Lower leg skin (tissue), 3 donors: ENCODE measurements around the gene LRTM2.

Experiments used
- POLR2A ChIP-seq, 2 donors: fragments of 450-650 bp; IDR thresholded peaks; one replicate each; pipeline ENCODE4 v1.6.1; 2016 to 2017; ENCODE audit warnings: antibody characterized with exemption in 2 of 2, mild to moderate bottlenecking in 1 of 2, moderate library complexity in 1 of 2
- TF ChIP-seq, protein P1 (sequence below), 3 donors: fragments of 450-650 bp; IDR thresholded peaks; one replicate each; pipeline ENCODE4 v1.5.1; 2016; ENCODE audit warnings: antibody characterized with exemption in 3 of 3, mild to moderate bottlenecking in 3 of 3, moderate library complexity in 2 of 3

DNA sequence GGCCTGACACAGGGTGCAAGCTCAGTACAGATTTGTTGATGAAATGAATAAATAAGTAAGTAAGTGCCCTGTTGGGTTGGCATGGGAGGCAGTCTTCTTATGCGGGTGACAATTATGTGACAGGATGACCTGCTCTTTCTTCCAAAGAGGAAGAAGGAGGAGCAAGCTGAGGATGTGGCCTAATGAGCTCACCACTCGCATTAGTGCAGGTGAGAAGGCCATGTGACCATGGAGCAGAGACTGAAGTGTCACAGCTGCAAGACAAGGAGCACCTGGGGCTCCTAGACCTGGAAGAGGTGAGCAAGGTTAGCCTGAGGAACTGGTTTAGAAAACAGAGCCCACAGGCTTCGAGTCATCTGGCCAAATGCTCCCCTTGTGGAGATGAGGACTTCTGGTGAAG, 34.9 kb downstream of the LRTM2 start:
- no peak for TF ChIP-seq POLR2A (IDR thresholded peaks at IDR 0.05)
- TF ChIP-seq, protein P1, sequence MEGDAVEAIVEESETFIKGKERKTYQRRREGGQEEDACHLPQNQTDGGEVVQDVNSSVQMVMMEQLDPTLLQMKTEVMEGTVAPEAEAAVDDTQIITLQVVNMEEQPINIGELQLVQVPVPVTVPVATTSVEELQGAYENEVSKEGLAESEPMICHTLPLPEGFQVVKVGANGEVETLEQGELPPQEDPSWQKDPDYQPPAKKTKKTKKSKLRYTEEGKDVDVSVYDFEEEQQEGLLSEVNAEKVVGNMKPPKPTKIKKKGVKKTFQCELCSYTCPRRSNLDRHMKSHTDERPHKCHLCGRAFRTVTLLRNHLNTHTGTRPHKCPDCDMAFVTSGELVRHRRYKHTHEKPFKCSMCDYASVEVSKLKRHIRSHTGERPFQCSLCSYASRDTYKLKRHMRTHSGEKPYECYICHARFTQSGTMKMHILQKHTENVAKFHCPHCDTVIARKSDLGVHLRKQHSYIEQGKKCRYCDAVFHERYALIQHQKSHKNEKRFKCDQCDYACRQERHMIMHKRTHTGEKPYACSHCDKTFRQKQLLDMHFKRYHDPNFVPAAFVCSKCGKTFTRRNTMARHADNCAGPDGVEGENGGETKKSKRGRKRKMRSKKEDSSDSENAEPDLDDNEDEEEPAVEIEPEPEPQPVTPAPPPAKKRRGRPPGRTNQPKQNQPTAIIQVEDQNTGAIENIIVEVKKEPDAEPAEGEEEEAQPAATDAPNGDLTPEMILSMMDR (IDR thresholded peaks at IDR 0.05): no peak
